Gastrocnemius medialis (tissue), 4 donors: ENCODE results near the gene SLC43A3. TPM values are rescaled to one million over a fixed set of nuclear protein-coding genes. Genes with fewer than 3 reads are reported as not detected.
A peak's percentile ranks its signal among the peaks of the same experiment; 100 is the strongest.

ENCODE experiments used
- ATAC-seq, 2 donors: fragments of 150-250 bp; one replicate each; pipeline ENCODE4 v1.9.1; 2016
- DNase-seq, 2 donors: peaks; one replicate each; pipeline ENCODE4 v3.0.0-alpha.2; 2019
- H3K27ac ChIP-seq, 4 donors: fragments of 200-600 bp; sonication (generic); 1 replicate in 1 of 4; 2 replicates in 3 of 4; pipeline ENCODE4 v1.5.1; 2016 to 2018; ENCODE audit warnings: mild to moderate bottlenecking in 2 of 4, moderate library complexity in 1 of 4
- H3K27me3 ChIP-seq, 3 donors: fragments of 200-600 bp; sonication (generic) in 2 of 3; 1 replicate in 1 of 3; 2 replicates in 2 of 3; pipeline versions ENCODE4 v1.5.1 to v1.6.0; 2016 to 2019; ENCODE audit warnings: mild to moderate bottlenecking in 1 of 3, moderate library complexity in 1 of 3
- H3K36me3 ChIP-seq, 2 donors: fragments of 200-600 bp; sonication (generic) in 1 of 2; one replicate each; pipeline ENCODE4 v1.5.1; 2017 to 2018
- H3K4me1 ChIP-seq, 2 donors: fragments of 200-600 bp; sonication (generic) in 1 of 2; one replicate each; pipeline ENCODE4 v1.5.1; 2016 to 2017; ENCODE audit warnings: mild to moderate bottlenecking in 2 of 2
- H3K4me3 ChIP-seq, 4 donors: fragments of 200-600 bp; sonication (generic) in 3 of 4; 1 replicate in 1 of 4; 2 replicates in 3 of 4; pipeline ENCODE4 v1.5.1; 2016 to 2019; ENCODE audit warnings: mild to moderate bottlenecking in 2 of 4
- H3K9me3 ChIP-seq, 3 donors: fragments of 200-600 bp; sonication (generic) in 2 of 3; 1 replicate in 1 of 3; 2 replicates in 2 of 3; pipeline ENCODE4 v1.5.1; 2016 to 2019
- CTCF ChIP-seq, 5 experiments: fragments of 450-650 bp in 3 of 5; fragments of 200-600 bp in 2 of 5; sonication (generic) in 2 of 5; IDR thresholded peaks in 4 of 5; conservative IDR thresholded peaks in 1 of 5; 1 replicate in 4 of 5; 2 replicates in 1 of 5; pipeline ENCODE4 v1.5.1; 2016 to 2019; ENCODE audit warnings: antibody characterized with exemption in 5 of 5, mild to moderate bottlenecking in 3 of 5, moderate library complexity in 3 of 5
- POLR2A ChIP-seq, 2 donors: fragments of 450-650 bp; IDR thresholded peaks; one replicate each; pipeline ENCODE4 v1.6.1; 2017; ENCODE audit warnings: antibody characterized with exemption in 2 of 2, mild to moderate bottlenecking in 2 of 2, moderate library complexity in 2 of 2
- in situ Hi-C, 4 donors: fragments of 200-750 bp; cut with MboI; loops; one replicate each; pipeline versions ENCODE4 v1.15.0 to v1.8.0; 2017; ENCODE audit warnings: low sequenced_read_pairs in 4 of 4
- intact Hi-C: fragments of 100-400 bp; cut with DNase I; formaldehyde crosslinking; loops from one replicate; pipeline ENCODE4 v1.15.1; 2023; ENCODE audit warnings: low total_unique reads
- total RNA-seq, 4 donors: library from RNA; depleted of rRNA; stranded (reverse); fragments of >200 nt; gene quantifications; one replicate each; pipeline versions ENCODE4 v1.1.0 to v1.2.3, GENCODE V29; 2016

SLC43A3 gene
- total RNA-seq, 4 donors from 2014 or later, result 13.9 to 22.5 (median 20.3) TPM

GRCh38 chr11:57458410-57459163 is 31.7 kb upstream of the SLC43A3 start:
- H3K9me3 ChIP-seq, result no peaks in the 10 kb centered on the region
- H3K27ac ChIP-seq, result no peak overlapping the region
- DNase-seq, result no peak
- intact Hi-C loops (loop anchor here (2.0 to 10.0 kb wide), 4 partner anchors 18 to 1056 kb away; partner anchors contain the start of gene UBE2L6), in situ Hi-C loops (loop anchor here (5.0 to 25.0 kb wide), 5 partner anchors 69 to 1054 kb away; partner anchors contain the start of genes YPEL4 (in 3 of the 4) and OR5B21 (in 1 of the 4))
- peaks cover 21 to 30% of the 10 kb centered on the region in 2 donors for H3K4me1 ChIP-seq
- no peaks in the 10 kb centered on the region for H3K36me3 ChIP-seq
- H3K4me3 ChIP-seq, result peak overlapping the region; percentile 46 to 63 (median 54)
- TF ChIP-seq CTCF (IDR thresholded peaks at IDR 0.05 in 4 of 5, conservative IDR thresholded peaks at IDR 0.05 in 1 of 5), result peak; percentile 70 to 90 (median 80)
- TF ChIP-seq POLR2A (IDR thresholded peaks at IDR 0.05), result no peak
- peaks cover 22 to 42% (median 33%) of the 10 kb centered on the region in 3 donors for H3K27me3 ChIP-seq
- peak; percentile 42 to 63 for ATAC-seq

GRCh38 chr11:57458060-57458409 is 31.1 kb upstream of the SLC43A3 start:
- Histone ChIP-seq H3K36me3 (no peaks in the 10 kb centered on the region), H3K4me1 (peaks cover 21 to 30% of the 10 kb centered on the region in 2 donors), H3K9me3 (no peaks in the 10 kb centered on the region), H3K27ac (no peak overlapping the region), H3K27me3 (peaks cover 22 to 42% (median 33%) of the 10 kb centered on the region in 3 donors), H3K4me3 (peak overlapping the region; percentile 46 to 63 (median 54))
- ATAC-seq, result no peak
- intact Hi-C loops, result loop anchor here (2.0 to 10.0 kb wide), 4 partner anchors 19 to 1057 kb away; partner anchors contain the start of gene UBE2L6
- no peak for DNase-seq
- in situ Hi-C loops, result loop anchor here (5.0 to 25.0 kb wide), 5 partner anchors 69 to 1054 kb away; partner anchors contain the start of genes YPEL4 (in 3 of the 4) and OR5B21 (in 1 of the 4)
- TF ChIP-seq CTCF (IDR thresholded peaks at IDR 0.05 in 4 of 5, conservative IDR thresholded peaks at IDR 0.05 in 1 of 5) (no peak), POLR2A (IDR thresholded peaks at IDR 0.05) (no peak)

- H3K4me1 ChIP-seq, result peaks cover 21 to 30% of the 10 kb centered on the region in 2 donors
- H3K27ac ChIP-seq, result no peak overlapping the region
- in situ Hi-C loops (loop anchor here (5.0 to 25.0 kb wide), 5 partner anchors 70 to 1055 kb away; partner anchors contain the start of genes YPEL4 (in 3 of the 4) and OR5B21 (in 1 of the 4)), intact Hi-C loops (loop anchor here (1.0 to 10.0 kb wide), 8 partner anchors 19 to 1057 kb away; partner anchors contain the start of genes TIMM10 and UBE2L6)
- DNase-seq (no peak), ATAC-seq (no peak)
- peaks cover 22 to 42% (median 33%) of the 10 kb centered on the region in 3 donors for H3K27me3 ChIP-seq
- no peaks in the 10 kb centered on the region for H3K9me3 ChIP-seq
- H3K36me3 ChIP-seq, result no peaks in the 10 kb centered on the region
- peak overlapping the region in 1 of 4 donors; percentile 30 for H3K4me3 ChIP-seq
- TF ChIP-seq CTCF (IDR thresholded peaks at IDR 0.05 in 4 of 5, conservative IDR thresholded peaks at IDR 0.05 in 1 of 5) (no peak), POLR2A (IDR thresholded peaks at IDR 0.05) (no peak)
These were observed 30.7 kb upstream of the SLC43A3 start for GRCh38 chr11:57457643-57458023.

- in situ Hi-C loops, result loop anchor here (5.0 to 25.0 kb wide), 5 partner anchors 70 to 1055 kb away; partner anchors contain the start of genes YPEL4 (in 3 of the 4) and OR5B21 (in 1 of the 4)
- Histone ChIP-seq H3K27me3 (peaks cover 22 to 41% (median 33%) of the 10 kb centered on the region in 3 donors), H3K9me3 (no peaks in the 10 kb centered on the region), H3K36me3 (no peaks in the 10 kb centered on the region), H3K4me3 (peak overlapping the region in 1 of 4 donors; percentile 30), H3K4me1 (peaks cover 21 to 30% of the 10 kb centered on the region in 2 donors), H3K27ac (no peak overlapping the region)
- DNase-seq (peak; percentile 73 to 84), ATAC-seq (peak; percentile 82 to 87)
- TF ChIP-seq CTCF (IDR thresholded peaks at IDR 0.05 in 4 of 5, conservative IDR thresholded peaks at IDR 0.05 in 1 of 5) (peak; percentile 94 to 100 (median 96)), POLR2A (IDR thresholded peaks at IDR 0.05) (no peak)
- intact Hi-C loops, result loop anchor here (1.0 to 10.0 kb wide), 7 partner anchors 23 to 1058 kb away; partner anchors contain the start of genes TIMM10 and UBE2L6
These were observed 30.2 kb upstream of the SLC43A3 start for GRCh38 chr11:57456960-57457642.
